Natural killer cell (primary cell): ENCODE data around the gene RCAN2. TPM values are rescaled to one million over a fixed set of nuclear protein-coding genes. Genes with fewer than 3 reads are reported as not detected.

ENCODE experiments used
- ATAC-seq, 3 donors: fragments of 150-1000 bp in 2 of 3; fragments of 200-7000 bp in 1 of 3; cut with Tn5 transposase; 1 replicate in 1 of 3; 2 replicates in 2 of 3; pipeline ENCODE4 v1.10.0; 2021; ENCODE audit warnings: mild to moderate bottlenecking in 2 of 3, moderate library complexity in 2 of 3
- DNase-seq, 2 donors: peaks; one replicate each; pipeline versions ENCODE4 v3.0.0 to v3.0.0-alpha.2; 2013 to 2021; ENCODE audit warnings: mixed read lengths in 1 of 2
- H3K27ac ChIP-seq: one replicate; pipeline ENCODE4 v1.5.1; 2013; ENCODE audit warnings: mild to moderate bottlenecking, low read length
- H3K27me3 ChIP-seq: one replicate; pipeline ENCODE4 v1.6.1; 2013; ENCODE audit warnings: low read length; ENCODE audit not compliant: control insufficient read depth, insufficient read depth
- H3K36me3 ChIP-seq: one replicate; pipeline ENCODE4 v1.6.1; 2013; ENCODE audit warnings: low read length; ENCODE audit not compliant: control insufficient read depth, insufficient read depth
- H3K4me1 ChIP-seq: one replicate; pipeline ENCODE4 v1.6.1; 2013; ENCODE audit warnings: low read length; ENCODE audit not compliant: control insufficient read depth, insufficient read depth
- H3K4me3 ChIP-seq: one replicate; pipeline ENCODE4 v1.5.1; 2013; ENCODE audit warnings: low read length
- H3K9me3 ChIP-seq: one replicate; pipeline ENCODE4 v1.6.1; 2013; ENCODE audit warnings: low read length; ENCODE audit not compliant: control insufficient read depth, insufficient read depth
- H3K27ac Mint-ChIP-seq, 2 donors: one replicate each; pipeline ENCODE4 v1.8.0; 2022; ENCODE audit warnings: mild to moderate bottlenecking in 2 of 2, mixed read lengths in 2 of 2, moderate library complexity in 1 of 2
- H3K27me3 Mint-ChIP-seq, 2 donors: one replicate each; pipeline ENCODE4 v1.8.0; 2022; ENCODE audit warnings: low read depth in 2 of 2, mixed read lengths in 2 of 2
- H3K36me3 Mint-ChIP-seq: one replicate; pipeline ENCODE4 v1.8.0; 2022; ENCODE audit warnings: mixed read lengths
- H3K4me1 Mint-ChIP-seq, 2 donors: one replicate each; pipeline ENCODE4 v1.8.0; 2022; ENCODE audit warnings: mixed read lengths in 2 of 2
- H3K4me3 Mint-ChIP-seq: one replicate; pipeline ENCODE4 v1.8.0; 2022; ENCODE audit warnings: mild to moderate bottlenecking, moderate library complexity, mixed read lengths
- H3K9me3 Mint-ChIP-seq, 2 donors: one replicate each; pipeline ENCODE4 v1.8.0; 2022; ENCODE audit warnings: mixed read lengths in 2 of 2
- WGBS: methylation state at CpG from one replicate; pipeline ENCODE4 v1.1.7; 2013; ENCODE audit warnings: missing lambda C conversion rate; ENCODE audit not compliant: insufficient coverage; 5-methylcytosine and 5-hydroxymethylcytosine counted together
- intact Hi-C: fragments of 100-400 bp; cut with micrococcal nuclease; formaldehyde crosslinking; loops from one replicate; pipeline ENCODE4 v1.14.2; 2022
- total RNA-seq, 4 donors: library from RNA; stranded (reverse); fragments of 120-200 nt in 1 of 4; gene quantifications; one replicate each; pipeline versions ENCODE4 v1.2.3 to v1.2.4, GENCODE V29; 2013 to 2022
- TF ChIP-seq, protein P1 (sequence below): fragments of 200-600 bp; IDR thresholded peaks from one replicate; pipeline ENCODE4 v1.8.0; 2022; ENCODE audit warnings: antibody characterized with exemption

RCAN2 gene
- total RNA-seq, 3 donors from 2014 or later (not counting 1 experiment from before 2014, with no cell fraction given) = 0.43 TPM; not detected in 2

DNA sequence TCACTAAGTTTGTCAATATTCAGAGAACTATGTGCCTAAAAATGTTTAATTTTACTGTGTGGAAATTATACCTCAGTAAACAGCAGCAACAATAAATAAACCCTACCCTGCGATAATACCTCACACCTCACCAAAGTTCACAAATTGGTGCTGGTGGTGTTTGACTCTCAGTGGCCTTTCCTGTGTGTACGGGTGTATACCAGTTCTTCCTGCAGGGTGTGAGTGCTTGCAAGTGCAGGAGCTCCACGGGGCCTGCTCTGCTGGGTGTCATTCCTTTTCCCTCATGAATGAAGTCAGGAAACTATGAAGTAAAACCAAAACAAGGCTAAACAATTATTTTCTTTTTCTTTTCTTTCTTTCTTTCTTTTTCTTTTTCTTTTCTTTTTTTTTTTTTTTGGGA lies 316.3 kb downstream of the RCAN2 start:
- ATAC-seq (peak; percentile 45 to 69 (median 57)), DNase-seq (peak; percentile 27 to 55)
- Mint-ChIP-seq H3K4me1 (peaks cover 81 to 87% of the 10 kb centered on the region in 2 donors), H3K4me3 (peak overlapping the region; percentile 86), H3K36me3 (no peaks in the 10 kb centered on the region), H3K27me3 (no peaks in the 10 kb centered on the region), H3K9me3 (no peaks in the 10 kb centered on the region), H3K27ac (peak overlapping the region; percentile 93 to 99)
- WGBS = 23% methylated on average over 2 of the region's 3 CpGs
- no peak overlapping the region for H3K4me3 ChIP-seq
- no peaks in the 10 kb centered on the region for H3K27me3 ChIP-seq
- H3K4me1 ChIP-seq = peaks cover 42% of the 10 kb centered on the region
- no peaks in the 10 kb centered on the region for H3K9me3 ChIP-seq
- TF ChIP-seq, protein P1, sequence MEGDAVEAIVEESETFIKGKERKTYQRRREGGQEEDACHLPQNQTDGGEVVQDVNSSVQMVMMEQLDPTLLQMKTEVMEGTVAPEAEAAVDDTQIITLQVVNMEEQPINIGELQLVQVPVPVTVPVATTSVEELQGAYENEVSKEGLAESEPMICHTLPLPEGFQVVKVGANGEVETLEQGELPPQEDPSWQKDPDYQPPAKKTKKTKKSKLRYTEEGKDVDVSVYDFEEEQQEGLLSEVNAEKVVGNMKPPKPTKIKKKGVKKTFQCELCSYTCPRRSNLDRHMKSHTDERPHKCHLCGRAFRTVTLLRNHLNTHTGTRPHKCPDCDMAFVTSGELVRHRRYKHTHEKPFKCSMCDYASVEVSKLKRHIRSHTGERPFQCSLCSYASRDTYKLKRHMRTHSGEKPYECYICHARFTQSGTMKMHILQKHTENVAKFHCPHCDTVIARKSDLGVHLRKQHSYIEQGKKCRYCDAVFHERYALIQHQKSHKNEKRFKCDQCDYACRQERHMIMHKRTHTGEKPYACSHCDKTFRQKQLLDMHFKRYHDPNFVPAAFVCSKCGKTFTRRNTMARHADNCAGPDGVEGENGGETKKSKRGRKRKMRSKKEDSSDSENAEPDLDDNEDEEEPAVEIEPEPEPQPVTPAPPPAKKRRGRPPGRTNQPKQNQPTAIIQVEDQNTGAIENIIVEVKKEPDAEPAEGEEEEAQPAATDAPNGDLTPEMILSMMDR = no peak
- H3K27ac ChIP-seq = peak overlapping the region; percentile 81
- no peaks in the 10 kb centered on the region for H3K36me3 ChIP-seq
- intact Hi-C loops = loop anchor here (5.0 kb wide), 1 partner anchor 163 kb away; no protein-coding TSS in a partner anchor

- no peak for ATAC-seq
- no peak for DNase-seq
- no peaks in the 10 kb centered on the region for H3K9me3 Mint-ChIP-seq
- H3K4me1 Mint-ChIP-seq = peaks cover 77 to 78% of the 10 kb centered on the region in 2 donors
- no peaks in the 10 kb centered on the region for H3K36me3 Mint-ChIP-seq
- Histone ChIP-seq H3K9me3 (no peaks in the 10 kb centered on the region), H3K27ac (no peak overlapping the region), H3K4me1 (peaks cover 42% of the 10 kb centered on the region), H3K4me3 (no peak overlapping the region), H3K27me3 (no peaks in the 10 kb centered on the region), H3K36me3 (no peaks in the 10 kb centered on the region)
- no peaks in the 10 kb centered on the region for H3K27me3 Mint-ChIP-seq
- WGBS = 90% methylated on average over 3 of the region's 4 CpGs
- intact Hi-C loops = no loop called here
- TF ChIP-seq, protein P1 = no peak
- H3K4me3 Mint-ChIP-seq = peak overlapping the region; percentile 91
- peak overlapping the region; percentile 90 to 99 for H3K27ac Mint-ChIP-seq
Measured at GRCh38 chr6:46172176-46172575, 319.1 kb downstream of the RCAN2 start.

Other genes with a start within 250 kb of the RCAN2 start
- not detected for gene CYP39A1, start 161.4 kb upstream of the RCAN2 start, total RNA-seq
- gene SLC25A27, start 161.5 kb upstream of the RCAN2 start, total RNA-seq = 1 to 10 TPM in 1 of 3 donors, not detected in 2; 1.7 TPM
- gene TDRD6, start 196.4 kb upstream of the RCAN2 start, total RNA-seq = not detected
- gene PLA2G7, start 243.9 kb upstream of the RCAN2 start, total RNA-seq = 1 to 10 TPM in 1 of 3 donors, not detected in 2; 1.1 TPM